ENCODE measurements around the gene ARHGAP26. TPM values are rescaled to one million over a fixed set of nuclear protein-coding genes. Genes with fewer than 3 reads are reported as not detected.

The ARHGAP26 gene
- total RNA-seq, 4 donors from 2014 or later: 28.2 to 52.3 (median 37.9) TPM

DNA sequence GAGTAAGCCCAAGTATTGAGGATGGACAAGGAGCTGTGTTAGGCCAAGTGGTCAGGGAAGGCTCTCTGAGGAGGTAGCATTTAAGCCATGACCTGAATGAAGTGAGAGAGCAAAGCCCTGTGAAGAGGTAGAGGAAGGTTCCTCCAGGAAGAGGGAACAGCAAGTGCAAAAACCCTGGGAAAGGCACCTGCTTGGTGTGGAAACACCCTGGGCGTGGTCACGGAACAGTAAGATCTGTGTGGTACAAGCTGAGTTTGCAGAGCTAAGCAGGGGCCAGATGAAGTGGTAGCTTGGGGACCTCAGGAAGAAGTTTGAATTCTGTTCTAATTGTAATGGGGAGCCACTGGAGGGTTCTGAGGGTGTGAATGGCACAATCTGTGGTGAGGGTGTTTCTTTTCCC, 310.2 kb downstream of the ARHGAP26 start:
- H3K9me3 ChIP-seq: no peaks in the 10 kb centered on the region
- H3K27me3 ChIP-seq: no peaks in the 10 kb centered on the region
- intact Hi-C loops (cut with DNase I): no loop called here
- no peak for TF ChIP-seq POLR2A (IDR thresholded peaks at IDR 0.05)
- TF ChIP-seq, protein P1, sequence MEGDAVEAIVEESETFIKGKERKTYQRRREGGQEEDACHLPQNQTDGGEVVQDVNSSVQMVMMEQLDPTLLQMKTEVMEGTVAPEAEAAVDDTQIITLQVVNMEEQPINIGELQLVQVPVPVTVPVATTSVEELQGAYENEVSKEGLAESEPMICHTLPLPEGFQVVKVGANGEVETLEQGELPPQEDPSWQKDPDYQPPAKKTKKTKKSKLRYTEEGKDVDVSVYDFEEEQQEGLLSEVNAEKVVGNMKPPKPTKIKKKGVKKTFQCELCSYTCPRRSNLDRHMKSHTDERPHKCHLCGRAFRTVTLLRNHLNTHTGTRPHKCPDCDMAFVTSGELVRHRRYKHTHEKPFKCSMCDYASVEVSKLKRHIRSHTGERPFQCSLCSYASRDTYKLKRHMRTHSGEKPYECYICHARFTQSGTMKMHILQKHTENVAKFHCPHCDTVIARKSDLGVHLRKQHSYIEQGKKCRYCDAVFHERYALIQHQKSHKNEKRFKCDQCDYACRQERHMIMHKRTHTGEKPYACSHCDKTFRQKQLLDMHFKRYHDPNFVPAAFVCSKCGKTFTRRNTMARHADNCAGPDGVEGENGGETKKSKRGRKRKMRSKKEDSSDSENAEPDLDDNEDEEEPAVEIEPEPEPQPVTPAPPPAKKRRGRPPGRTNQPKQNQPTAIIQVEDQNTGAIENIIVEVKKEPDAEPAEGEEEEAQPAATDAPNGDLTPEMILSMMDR (IDR thresholded peaks at IDR 0.05): no peak
- H3K4me3 ChIP-seq (replicated peaks in 1 of 3): no peak overlapping the region
- WGBS, 2 donors: 98% methylated on average over 2 of the region's 2 CpGs
- no peaks in the 10 kb centered on the region for H3K36me3 ChIP-seq
- H3K4me1 ChIP-seq: no peaks in the 10 kb centered on the region
- no peak for DNase-seq
- no peak overlapping the region for H3K27ac ChIP-seq

DNA sequence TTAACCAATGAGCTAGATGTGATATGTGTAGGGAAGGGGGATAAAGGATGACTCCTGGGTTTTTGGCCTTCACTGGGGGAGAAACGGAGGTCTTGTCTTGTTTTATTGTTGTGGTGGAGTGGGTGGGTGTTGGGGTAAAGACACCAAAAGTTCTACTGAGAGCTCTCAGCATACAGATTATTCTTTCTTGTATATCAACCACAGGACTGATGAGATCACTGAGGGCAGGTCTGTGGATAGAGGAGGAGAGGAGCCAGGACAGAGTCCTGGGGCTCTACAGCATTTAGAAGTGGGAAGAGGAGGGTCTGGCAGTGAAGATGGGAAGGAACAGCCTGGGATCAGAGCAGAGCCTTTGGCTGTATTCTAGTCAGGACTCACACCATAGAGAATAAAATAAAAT, 310.8 kb downstream of the ARHGAP26 start:
- intact Hi-C loops (cut with DNase I): no loop called here
- H3K27me3 ChIP-seq: no peaks in the 10 kb centered on the region
- no peaks in the 10 kb centered on the region for H3K9me3 ChIP-seq
- no peaks in the 10 kb centered on the region for H3K36me3 ChIP-seq
- H3K27ac ChIP-seq: no peak overlapping the region
- no peak for DNase-seq
- no peaks in the 10 kb centered on the region for H3K4me1 ChIP-seq
- no peak overlapping the region for H3K4me3 ChIP-seq (replicated peaks in 1 of 3)
- WGBS, 2 donors: 96 to 97% methylated on average over 1 of the region's 1 CpG
- TF ChIP-seq, protein P1 (IDR thresholded peaks at IDR 0.05): no peak
- TF ChIP-seq POLR2A (IDR thresholded peaks at IDR 0.05): no peak

DNA sequence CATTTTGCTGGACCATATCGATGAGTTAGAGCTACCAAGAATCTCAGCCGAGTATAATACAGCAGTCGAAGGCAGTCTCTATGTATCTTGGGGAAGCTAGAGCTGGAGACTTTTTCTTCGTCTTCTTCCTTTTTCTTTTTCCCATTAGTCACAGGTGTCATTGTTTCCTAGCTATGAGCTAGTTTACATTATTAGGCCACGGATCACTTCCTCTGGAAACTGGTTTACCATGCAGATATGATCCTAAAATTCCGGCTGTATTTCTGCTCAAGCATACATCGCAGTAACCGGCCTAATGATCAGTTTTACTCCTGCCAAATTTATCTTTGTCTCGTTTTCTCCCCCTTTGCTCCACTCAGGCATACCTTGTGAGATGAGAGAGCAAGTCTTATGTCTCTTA, 312.8 kb downstream of the ARHGAP26 start:
- WGBS, 2 donors: 87% methylated on average over 9 of the region's 9 CpGs
- Histone ChIP-seq H3K36me3 (no peaks in the 10 kb centered on the region), H3K4me1 (peaks cover 8 to 9% of the 10 kb centered on the region in 2 donors), H3K27ac (no peak overlapping the region), H3K9me3 (no peaks in the 10 kb centered on the region), H3K27me3 (no peaks in the 10 kb centered on the region), H3K4me3 (replicated peaks in 1 of 3) (no peak overlapping the region)
- intact Hi-C loops (cut with DNase I): no loop called here
- TF ChIP-seq, protein P1 (IDR thresholded peaks at IDR 0.05): no peak
- no peak for TF ChIP-seq POLR2A (IDR thresholded peaks at IDR 0.05)
- no peak for DNase-seq

DNA sequence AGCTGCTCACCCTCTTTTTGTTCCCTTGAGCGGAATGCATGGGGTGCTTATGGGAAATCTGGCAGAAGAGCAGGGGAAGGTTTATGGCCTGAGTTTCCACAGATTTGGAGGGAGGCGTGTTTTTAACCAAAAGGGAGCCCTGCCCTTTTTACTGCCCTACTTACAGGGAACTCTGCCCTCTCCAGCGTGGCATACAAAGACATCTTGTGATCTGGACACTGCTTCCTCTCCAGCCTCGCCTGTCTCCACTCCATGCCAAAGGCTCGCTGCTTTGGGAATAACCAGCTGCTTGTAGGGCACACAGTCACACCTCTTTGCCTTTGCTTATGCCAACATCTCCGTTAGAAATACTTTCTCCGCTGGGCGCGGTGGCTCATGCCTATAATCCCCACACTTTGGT, 314.2 kb downstream of the ARHGAP26 start:
- TF ChIP-seq, protein P1 (IDR thresholded peaks at IDR 0.05): no peak
- no peak for TF ChIP-seq POLR2A (IDR thresholded peaks at IDR 0.05)
- no peaks in the 10 kb centered on the region for H3K9me3 ChIP-seq
- intact Hi-C loops (cut with DNase I): no loop called here
- no peaks in the 10 kb centered on the region for H3K36me3 ChIP-seq
- 95 to 97% methylated on average over 9 of the region's 9 CpGs for WGBS, 2 donors
- no peaks in the 10 kb centered on the region for H3K27me3 ChIP-seq
- H3K4me3 ChIP-seq (replicated peaks in 1 of 3): no peak overlapping the region
- DNase-seq: no peak
- peaks cover 8 to 9% of the 10 kb centered on the region in 2 donors for H3K4me1 ChIP-seq
- H3K27ac ChIP-seq: no peak overlapping the region

DNA sequence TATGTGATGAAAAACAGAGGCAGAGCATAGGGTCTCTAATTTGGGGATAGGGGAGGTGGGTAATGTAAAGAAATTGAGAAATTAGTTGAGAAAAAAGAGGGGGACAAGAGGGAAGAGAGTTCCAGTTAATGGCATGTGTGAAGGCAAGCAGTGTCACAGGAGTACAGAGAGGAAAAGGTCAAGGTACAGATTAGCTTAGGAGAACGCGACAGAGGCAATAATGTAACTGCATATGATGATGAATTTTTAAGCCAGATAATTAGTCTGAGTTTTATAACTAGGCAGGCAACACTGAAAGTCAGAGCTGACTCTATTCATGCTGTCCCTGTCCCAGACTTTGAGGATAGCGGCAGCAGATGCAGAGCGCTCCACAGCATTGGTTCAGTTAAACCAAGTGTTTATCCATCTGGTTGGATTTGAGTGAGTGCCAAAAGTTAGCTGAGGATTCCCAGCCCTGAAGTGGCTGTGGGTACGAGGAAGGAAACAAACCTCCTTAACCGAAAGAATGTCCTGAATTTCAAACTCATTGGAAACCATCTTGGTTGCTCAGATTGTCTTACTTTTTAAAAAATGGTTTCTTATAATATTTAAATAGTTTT, 315.2 kb downstream of the ARHGAP26 start:
- TF ChIP-seq POLR2A (IDR thresholded peaks at IDR 0.05): no peak
- TF ChIP-seq, protein P1 (IDR thresholded peaks at IDR 0.05): no peak
- no peaks in the 10 kb centered on the region for H3K9me3 ChIP-seq
- H3K27me3 ChIP-seq: no peaks in the 10 kb centered on the region
- no peaks in the 10 kb centered on the region for H3K36me3 ChIP-seq
- no peak overlapping the region for H3K4me3 ChIP-seq (replicated peaks in 1 of 3)
- no peak overlapping the region for H3K27ac ChIP-seq
- 88 to 91% methylated on average over 6 of the region's 6 CpGs for WGBS, 2 donors
- peaks cover 8 to 9% of the 10 kb centered on the region in 2 donors for H3K4me1 ChIP-seq
- intact Hi-C loops (cut with DNase I): no loop called here
- DNase-seq: no peak
